GM12892 (cell line): ENCODE measurements around the gene MYO1D.

ENCODE experiments used
- DNase-seq: peaks from one replicate; pipeline ENCODE4 v3.0.0; 2011; ENCODE audit not compliant: insufficient read length
- FAIRE-seq: peaks from 2 replicates; lab custom pipeline; 2011; peaks lifted over from hg19 to GRCh38; lab: Jason Lieb, UNC
- POLR2A ChIP-seq: IDR thresholded peaks from 2 replicates; pipeline ENCODE4 v1.6.1; 2011; ENCODE audit warnings: low read depth, low read length, control low read depth
- POLR2AphosphoS5 ChIP-seq: IDR thresholded peaks from 2 replicates; pipeline ENCODE4 v1.6.1; 2011; ENCODE audit warnings: low read depth, low read length, control low read depth
- TAF1 ChIP-seq: IDR thresholded peaks from 2 replicates; pipeline ENCODE4 v1.6.1; 2011; ENCODE audit warnings: low read depth, mild to moderate bottlenecking, control low read depth, low read length, borderline replicate concordance

Gene MYO1D

DNA sequence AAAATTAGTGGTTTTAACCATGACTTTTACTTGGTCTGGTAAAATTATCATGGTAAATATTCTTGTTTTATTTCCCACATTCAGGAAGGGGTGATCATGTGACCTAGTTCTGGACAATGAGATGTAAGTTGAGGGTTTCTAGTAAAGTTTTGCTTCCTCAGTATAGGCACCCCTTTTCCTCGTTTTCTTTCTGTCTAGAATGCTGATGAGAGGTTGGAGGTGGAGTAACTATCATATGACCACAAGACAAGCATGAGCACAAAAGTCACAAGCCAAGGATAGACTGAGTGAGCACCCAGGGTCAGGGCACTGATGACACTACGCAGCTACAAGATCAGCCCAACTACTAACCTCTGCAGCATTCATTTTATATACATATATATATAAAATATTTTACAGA lies 53.9 kb downstream of the MYO1D start:
- DNase-seq: no peak
- FAIRE-seq: no peak
- no peak for TF ChIP-seq TAF1
- TF ChIP-seq POLR2AphosphoS5: no peak
- no peak for TF ChIP-seq POLR2A

GRCh38 chr17:32821987-32822934 lies 54.7 kb downstream of the MYO1D start:
- peak; percentile 25 for DNase-seq
- FAIRE-seq: peak; percentile 100

DNA sequence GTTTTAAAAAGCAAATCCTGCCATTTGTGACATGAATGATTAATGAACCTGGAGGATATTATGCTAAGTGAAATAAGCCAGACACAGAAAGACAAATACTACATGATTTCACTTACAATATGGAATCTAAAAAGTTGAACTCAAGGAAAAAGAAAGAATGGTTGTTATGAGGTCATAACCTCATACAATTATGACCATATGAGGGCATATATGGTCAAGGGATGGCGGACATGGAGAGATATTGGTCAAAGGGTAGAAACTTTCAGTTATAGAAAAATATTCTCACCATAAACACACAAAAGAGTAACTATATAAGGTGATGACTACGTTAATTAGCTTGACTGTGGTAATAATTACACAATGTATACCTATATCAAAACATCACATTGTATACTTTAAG lies 56.5 kb downstream of the MYO1D start:
- DNase-seq (no peak), FAIRE-seq (no peak)
- TF ChIP-seq POLR2A: no peak
- no peak for TF ChIP-seq TAF1
- no peak for TF ChIP-seq POLR2AphosphoS5

GRCh38 chr17:32819787-32820186 lies 57.1 kb downstream of the MYO1D start:
- TF ChIP-seq POLR2A: no peak
- TF ChIP-seq POLR2AphosphoS5: no peak
- no peak for TF ChIP-seq TAF1
- FAIRE-seq: no peak
- no peak for DNase-seq

GRCh38 chr17:32819035-32819434 lies 57.9 kb downstream of the MYO1D start:
- FAIRE-seq: no peak
- TF ChIP-seq POLR2AphosphoS5 (no peak), TAF1 (no peak), POLR2A (no peak)
- no peak for DNase-seq

DNA sequence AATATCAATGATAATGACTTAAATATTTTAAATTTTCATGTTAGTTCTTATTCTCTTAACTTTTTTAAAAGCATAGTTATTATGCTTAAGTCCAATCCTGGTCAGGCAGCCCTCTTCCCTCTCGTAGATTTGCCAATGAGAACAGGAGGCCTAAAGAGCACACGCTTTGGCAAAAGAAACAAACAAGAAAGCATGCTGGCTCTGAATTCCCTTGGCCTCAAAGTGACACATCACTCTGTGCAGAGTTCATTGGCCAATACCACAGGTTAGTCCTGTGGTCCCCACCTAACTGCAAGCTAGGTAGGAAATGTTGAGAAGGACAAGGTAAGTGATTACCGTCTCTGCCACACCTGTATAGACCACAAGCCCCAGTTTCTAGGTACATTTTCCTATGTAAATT lies 61.5 kb downstream of the MYO1D start:
- no peak for DNase-seq
- TF ChIP-seq POLR2A (no peak), POLR2AphosphoS5 (no peak), TAF1 (no peak)
- no peak for FAIRE-seq

DNA sequence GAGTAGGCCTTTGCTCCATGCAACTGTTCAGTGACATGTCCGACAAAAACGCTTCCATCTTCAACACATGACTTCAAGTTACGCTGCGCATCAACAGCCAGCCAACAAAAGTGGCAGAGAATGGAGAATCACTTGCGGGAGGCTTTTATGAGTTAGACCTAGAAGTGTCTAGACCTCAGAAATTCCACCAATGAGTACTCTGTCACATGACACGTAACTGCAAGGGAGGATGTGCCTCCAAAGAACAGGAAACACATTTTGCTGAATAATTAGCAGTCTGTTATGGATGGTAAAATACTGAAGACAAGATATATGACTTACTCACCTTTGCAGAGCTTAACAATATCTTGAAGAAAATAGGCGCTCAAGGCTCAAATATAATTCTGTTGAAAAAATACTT lies 62.1 kb downstream of the MYO1D start:
- no peak for FAIRE-seq
- DNase-seq: no peak
- TF ChIP-seq TAF1: no peak
- TF ChIP-seq POLR2AphosphoS5: no peak
- TF ChIP-seq POLR2A: no peak

- TF ChIP-seq POLR2A: no peak
- DNase-seq (no peak), FAIRE-seq (no peak)
Measured at GRCh38 chr17:32813021-32813420, 63.9 kb downstream of the MYO1D start.

DNA sequence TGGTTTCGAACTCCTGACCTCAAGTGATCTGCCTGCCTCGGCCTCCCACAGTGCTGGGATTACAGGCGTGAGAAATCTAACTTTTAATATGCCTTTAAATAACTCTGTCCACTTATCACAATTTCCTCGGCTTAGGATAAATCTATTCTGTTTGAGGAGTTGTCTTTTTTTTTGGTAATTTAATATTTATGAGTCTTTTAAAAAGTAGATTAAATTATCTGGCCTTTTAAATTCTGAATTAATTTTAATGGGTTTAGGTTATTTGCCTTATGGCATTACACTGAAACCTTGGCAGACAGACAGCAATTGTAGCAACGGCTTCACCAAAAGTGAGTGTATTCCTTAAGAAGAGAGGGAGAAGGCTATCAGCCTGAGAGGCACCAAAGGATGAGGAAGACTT lies 66.2 kb downstream of the MYO1D start:
- DNase-seq: no peak
- TF ChIP-seq POLR2AphosphoS5 (no peak), POLR2A (no peak), TAF1 (no peak)
- FAIRE-seq: no peak

DNA sequence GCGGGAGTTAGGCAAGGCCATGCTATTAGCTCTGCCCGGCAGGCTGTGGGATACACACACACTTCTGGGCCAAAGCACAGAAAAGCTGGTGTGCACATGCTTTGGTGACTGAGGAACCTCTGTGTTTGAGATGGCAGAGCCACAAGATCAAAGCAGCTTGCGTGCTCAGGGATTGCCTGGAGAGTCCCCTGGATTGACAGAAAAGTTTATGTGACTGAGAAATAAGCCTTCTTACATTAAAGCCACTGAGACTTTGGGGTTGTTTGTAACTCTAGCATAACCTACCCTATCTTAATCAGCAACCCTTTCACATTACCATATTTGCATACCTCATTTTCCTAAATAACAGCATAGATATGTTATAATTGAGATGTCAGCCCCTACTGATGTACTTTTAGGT lies 69.3 kb downstream of the MYO1D start:
- TF ChIP-seq TAF1: no peak
- TF ChIP-seq POLR2A: no peak
- TF ChIP-seq POLR2AphosphoS5: no peak
- no peak for DNase-seq
- FAIRE-seq: peak; percentile 60

GRCh38 chr17:32806646-32807045 lies 70.3 kb downstream of the MYO1D start:
- FAIRE-seq (no peak), DNase-seq (no peak)
- TF ChIP-seq POLR2A (no peak), TAF1 (no peak), POLR2AphosphoS5 (no peak)

DNA sequence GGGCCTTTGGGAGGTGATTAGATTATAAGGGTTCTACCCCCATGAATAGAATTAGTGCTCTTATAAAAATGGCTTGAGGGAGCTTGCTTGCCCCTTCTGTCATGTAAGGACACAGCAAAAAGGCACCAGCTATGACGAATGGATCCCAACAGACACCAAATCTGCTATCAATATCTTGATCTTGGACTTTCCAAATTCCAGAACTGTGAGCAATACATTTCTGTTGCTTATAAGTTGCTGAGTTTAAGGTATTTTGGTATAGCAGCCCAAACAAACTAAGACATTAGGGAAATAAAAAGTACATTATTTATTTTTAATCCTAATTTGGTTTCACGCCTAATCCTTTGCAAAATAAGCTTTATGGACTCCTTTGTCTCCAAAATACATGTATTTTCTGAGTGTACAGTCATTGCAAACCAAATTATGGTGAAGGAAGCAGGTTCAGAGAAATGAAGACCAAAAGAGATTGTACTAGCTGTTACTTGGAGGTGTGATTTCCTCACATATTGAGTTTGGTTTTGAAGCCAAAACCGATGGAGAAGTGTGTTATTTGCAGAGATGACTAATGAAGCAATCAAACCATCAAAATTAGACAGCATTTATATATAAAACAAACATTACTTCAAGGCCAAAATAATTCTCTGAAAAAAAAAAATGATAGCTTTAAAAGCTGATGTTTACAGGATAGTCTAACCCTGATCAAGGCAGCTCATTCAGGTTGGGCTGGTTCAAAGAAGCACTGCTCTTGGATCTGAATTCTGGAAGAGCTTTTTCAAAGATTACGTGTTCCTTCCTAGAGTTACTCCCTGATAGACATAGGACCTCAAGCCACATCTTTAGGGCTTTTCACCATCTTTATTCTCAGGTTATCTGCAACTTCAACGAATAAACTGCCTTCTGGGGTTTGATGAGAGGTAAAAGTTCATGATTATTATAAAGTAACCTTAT lies 71.6 kb downstream of the MYO1D start:
- TF ChIP-seq TAF1: no peak
- no peak for TF ChIP-seq POLR2AphosphoS5
- no peak for TF ChIP-seq POLR2A
- DNase-seq (no peak), FAIRE-seq (no peak)
